Measurements from ENCODE around the gene ABCC1. TPM values are rescaled to one million over a fixed set of nuclear protein-coding genes. Genes with fewer than 3 reads are reported as not detected.
"Not testable (repeated sequence)": the region's sequence is repeated elsewhere in the genome, so short reads cannot be mapped to it uniquely, and the experiment has no call there.

Gene ABCC1
- total RNA-seq, 2 donors from 2014 or later: 16.2 to 20.9 TPM

GRCh38 chr16:16138034-16138635 is 188.7 kb downstream of the ABCC1 start:
- no peak for DNase-seq
- no peak for ATAC-seq
- intact Hi-C loops (cut with DNase I): no loop called here

- no peak for DNase-seq
- no peak for ATAC-seq
- intact Hi-C loops (cut with DNase I): no loop called here
These were observed 189.6 kb downstream of the ABCC1 start for GRCh38 chr16:16139061-16139460.

- ATAC-seq: no peak
These were observed 190.4 kb downstream of the ABCC1 start for GRCh38 chr16:16139806-16140205.

GRCh38 chr16:16140537-16140936 is 191.1 kb downstream of the ABCC1 start:
- intact Hi-C loops (cut with DNase I): no loop called here
- no peak for ATAC-seq

More at GRCh38 chr16:16139806-16140205, 190.4 kb downstream of the ABCC1 start:
- intact Hi-C loops (cut with DNase I): no loop called here
- DNase-seq: no peak

GRCh38 chr16:16141141-16141540 is 191.7 kb downstream of the ABCC1 start:
- DNase-seq: no peak
- no peak for ATAC-seq
- intact Hi-C loops (cut with DNase I): no loop called here

More at GRCh38 chr16:16140537-16140936, 191.1 kb downstream of the ABCC1 start:
- DNase-seq: no peak

GRCh38 chr16:16141784-16142396 is 192.5 kb downstream of the ABCC1 start:
- DNase-seq (no peak), ATAC-seq (no peak)
- intact Hi-C loops (cut with DNase I): no loop called here

- intact Hi-C loops (cut with DNase I): no loop called here
- DNase-seq (no peak), ATAC-seq (no peak)
These were observed 193.8 kb downstream of the ABCC1 start for GRCh38 chr16:16143038-16143763.

GRCh38 chr16:16143931-16144330 is 194.5 kb downstream of the ABCC1 start:
- ATAC-seq (no peak), DNase-seq (no peak)
- intact Hi-C loops (cut with DNase I): no loop called here

- ATAC-seq: peak in 1 of 2 donors; percentile 71
- intact Hi-C loops (cut with DNase I): no loop called here
- DNase-seq: no peak
These were observed 195.0 kb downstream of the ABCC1 start for GRCh38 chr16:16144416-16144815.

GRCh38 chr16:16145286-16145685 is 195.9 kb downstream of the ABCC1 start:
- DNase-seq (no peak), ATAC-seq (no peak)
- intact Hi-C loops (cut with DNase I): no loop called here

GRCh38 chr16:16146380-16147315 is 197.2 kb downstream of the ABCC1 start:
- ATAC-seq: no peak
- intact Hi-C loops (cut with DNase I): no loop called here
- no peak for DNase-seq

- no peak for DNase-seq
These were observed 198.0 kb downstream of the ABCC1 start for GRCh38 chr16:16147316-16147999.

GRCh38 chr16:16148000-16148599 is 198.7 kb downstream of the ABCC1 start:
- intact Hi-C loops (cut with DNase I); DNase-seq; ATAC-seq: not testable (repeated sequence)

More at GRCh38 chr16:16147316-16147999, 198.0 kb downstream of the ABCC1 start:
- ATAC-seq: no peak
- intact Hi-C loops (cut with DNase I): no loop called here

- ATAC-seq (no peak), DNase-seq (no peak)
- intact Hi-C loops (cut with DNase I): no loop called here
These were observed 199.3 kb downstream of the ABCC1 start for GRCh38 chr16:16148755-16149154.

- DNase-seq: no peak
- intact Hi-C loops (cut with DNase I): no loop called here
- ATAC-seq: no peak
These were observed 200.3 kb downstream of the ABCC1 start for GRCh38 chr16:16149710-16150116.

GRCh38 chr16:16150117-16150877 is 200.9 kb downstream of the ABCC1 start:
- peak; percentile 84 to 90 for ATAC-seq
- DNase-seq: peak; percentile 49
- intact Hi-C loops (cut with DNase I): no loop called here

- DNase-seq (no peak), ATAC-seq (no peak)
- intact Hi-C loops (cut with DNase I): no loop called here
These were observed 201.4 kb downstream of the ABCC1 start for GRCh38 chr16:16150878-16151152.

- ATAC-seq (no peak), DNase-seq (no peak)
- intact Hi-C loops (cut with DNase I): no loop called here
These were observed 201.9 kb downstream of the ABCC1 start for GRCh38 chr16:16151315-16151714.
